Heart left ventricle (tissue), 13 donors: Measurements from ENCODE around the gene CEP112.

Experiments used
- CTCF ChIP-seq, 12 donors: fragments of 200-600 bp; sonication (generic) in 4 of 12; IDR thresholded peaks; one replicate each; pipeline versions ENCODE4 v1.5.0 to v1.8.0; 2018 to 2022; ENCODE audit warnings: antibody characterized with exemption in 12 of 12, mild to moderate bottlenecking in 5 of 12
- POLR2A ChIP-seq, 2 donors: fragments of 450-650 bp; IDR thresholded peaks; one replicate each; pipeline ENCODE4 v1.6.1; 2017; ENCODE audit warnings: antibody characterized with exemption in 2 of 2, mild to moderate bottlenecking in 2 of 2, moderate library complexity in 2 of 2
- donor health status: ischemic (EF 13 %, LVEDD 7.1; RV severe dilation, severe dysfunction).
- donor health status: DM: no; HTN: yes; CAD: no.
- donor health status: DM: no; HTN: no; CAD: no.
- donor health status: ischemic (EF 25% LVEDD 6.9; RV normal size, moderate dysfunction).
- donor health status: ischemic (EF 25% LVEDD 5.7; RV mildly dilated, moderate dysfunction).
- donor health status: ischemic (EF 35%, LVEDD 5.7; RV mildly dilated, moderate dysfunction).
- donor health status: nonischemic (EF 11% LVEDD 7.7; RV severe dilation, severe dysfunction).
- donor health status: DM: yes; HTN: yes; CAD: no.
- donor health status: PGD.
- donor health status: ischemic (EF 29% LVEDD 5.4; RV normal size, mild dysfunction).
- donor health status: nonischemic (EF 23%, LVEDD 6.1; RV moderate dilation, normal function).

GRCh38 chr17:65634533-65634932 lies 557.4 kb downstream of the CEP112 start:
- no peak for TF ChIP-seq CTCF (IDR thresholded peaks at IDR 0.05)
- TF ChIP-seq POLR2A (IDR thresholded peaks at IDR 0.05): no peak
